Body of pancreas (tissue), 4 donors: Measurements from ENCODE around the gene PRR19. TPM values are rescaled to one million over a fixed set of nuclear protein-coding genes. Genes with fewer than 3 reads are reported as not detected.

Experiments
- ATAC-seq: fragments of 150-250 bp; one replicate; pipeline ENCODE4 v1.9.1; 2016
- DNase-seq, 4 donors: peaks; one replicate each; pipeline ENCODE4 v3.0.0-alpha.2; 2019
- H3K27ac ChIP-seq, 4 donors: fragments of 200-600 bp; sonication (generic); 1 replicate in 3 of 4; 2 replicates in 1 of 4; pipeline versions ENCODE4 v1.5.1 to v1.6.1; 2016 to 2019; ENCODE audit warnings: mild to moderate bottlenecking in 1 of 4, mixed read lengths in 1 of 4, moderate library complexity in 1 of 4
- H3K27me3 ChIP-seq, 2 donors: fragments of 200-600 bp; sonication (generic); one replicate each; pipeline ENCODE4 v1.6.0; 2016; ENCODE audit warnings: mild to moderate bottlenecking in 1 of 2
- H3K36me3 ChIP-seq, 2 donors: fragments of 200-600 bp; sonication (generic); replicated peaks in 1 of 2; 2 replicates each; pipeline ENCODE4 v1.5.1; 2016; ENCODE audit warnings: low read depth in 2 of 2; ENCODE audit not compliant: insufficient read depth in 1 of 2
- H3K4me1 ChIP-seq: fragments of 200-600 bp; sonication (generic); one replicate; pipeline ENCODE4 v1.6.0; 2016
- H3K4me3 ChIP-seq, 2 donors: fragments of 200-600 bp; sonication (generic); 1 replicate in 1 of 2; 2 replicates in 1 of 2; pipeline ENCODE4 v1.5.1; 2016 to 2019
- H3K9me3 ChIP-seq, 3 donors: fragments of 200-600 bp; sonication (generic); 1 replicate in 2 of 3; 2 replicates in 1 of 3; pipeline ENCODE4 v1.5.1; 2016
- POLR2A ChIP-seq, 3 donors: fragments of 450-650 bp; IDR thresholded peaks; one replicate each; pipeline ENCODE4 v1.6.1; 2016; ENCODE audit warnings: antibody characterized with exemption in 3 of 3, mild to moderate bottlenecking in 2 of 3
- WGBS, 2 donors: methylation state at CpG; one replicate each; pipeline ENCODE4 v1.1.5; 2017; 5-methylcytosine and 5-hydroxymethylcytosine counted together
- intact Hi-C: fragments of 100-400 bp; cut with DNase I; formaldehyde crosslinking; loops from one replicate; pipeline ENCODE4 v1.15.1; 2023
- total RNA-seq, 2 donors: library from RNA; depleted of rRNA; stranded (reverse); fragments of >200 nt; gene quantifications; one replicate each; pipeline ENCODE4 v1.1.0, GENCODE V29; 2016
- TF ChIP-seq, protein P1 (sequence below), 7 experiments: fragments of 450-650 bp in 4 of 7; fragments of 200-600 bp in 3 of 7; sonication (generic) in 3 of 7; IDR thresholded peaks; one replicate each; pipeline ENCODE4 v1.5.1; 2016 to 2019; ENCODE audit warnings: antibody characterized with exemption in 7 of 7

Gene PRR19
- total RNA-seq, 2 donors from 2014 or later, result 0.52 TPM; not detected in 1

DNA sequence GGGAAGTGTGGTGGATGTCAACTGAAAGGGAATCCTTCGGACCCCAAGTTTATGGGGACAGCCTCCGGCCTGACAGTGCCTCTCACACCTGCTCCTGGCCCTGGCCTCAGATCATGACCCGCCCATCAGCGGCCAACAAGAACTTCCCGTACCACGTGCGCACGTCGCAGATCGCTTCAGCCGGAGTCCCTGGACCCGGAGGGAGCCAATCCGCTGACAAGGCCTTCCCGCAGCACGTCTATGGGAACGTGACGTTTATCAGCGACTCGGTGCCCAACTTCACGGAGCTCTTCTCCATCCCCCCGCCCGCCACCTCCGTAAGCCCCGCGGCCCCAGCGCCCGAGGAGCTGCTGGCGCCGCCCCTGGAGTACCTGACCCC is 21.5 kb downstream of the PRR19 start:
- 36 to 64% methylated on average over 17 to 29 of the region's 29 CpGs for WGBS, 2 donors
- intact Hi-C loops, result no loop called here
- no peak for DNase-seq
- Histone ChIP-seq H3K36me3 (no peaks in the 10 kb centered on the region), H3K4me1 (peaks cover 37% of the 10 kb centered on the region), H3K4me3 (no peak overlapping the region), H3K27me3 (peaks cover 0 to 14% of the 10 kb centered on the region in 2 donors), H3K9me3 (no peaks in the 10 kb centered on the region), H3K27ac (no peak overlapping the region)
- TF ChIP-seq, protein P1, sequence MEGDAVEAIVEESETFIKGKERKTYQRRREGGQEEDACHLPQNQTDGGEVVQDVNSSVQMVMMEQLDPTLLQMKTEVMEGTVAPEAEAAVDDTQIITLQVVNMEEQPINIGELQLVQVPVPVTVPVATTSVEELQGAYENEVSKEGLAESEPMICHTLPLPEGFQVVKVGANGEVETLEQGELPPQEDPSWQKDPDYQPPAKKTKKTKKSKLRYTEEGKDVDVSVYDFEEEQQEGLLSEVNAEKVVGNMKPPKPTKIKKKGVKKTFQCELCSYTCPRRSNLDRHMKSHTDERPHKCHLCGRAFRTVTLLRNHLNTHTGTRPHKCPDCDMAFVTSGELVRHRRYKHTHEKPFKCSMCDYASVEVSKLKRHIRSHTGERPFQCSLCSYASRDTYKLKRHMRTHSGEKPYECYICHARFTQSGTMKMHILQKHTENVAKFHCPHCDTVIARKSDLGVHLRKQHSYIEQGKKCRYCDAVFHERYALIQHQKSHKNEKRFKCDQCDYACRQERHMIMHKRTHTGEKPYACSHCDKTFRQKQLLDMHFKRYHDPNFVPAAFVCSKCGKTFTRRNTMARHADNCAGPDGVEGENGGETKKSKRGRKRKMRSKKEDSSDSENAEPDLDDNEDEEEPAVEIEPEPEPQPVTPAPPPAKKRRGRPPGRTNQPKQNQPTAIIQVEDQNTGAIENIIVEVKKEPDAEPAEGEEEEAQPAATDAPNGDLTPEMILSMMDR (IDR thresholded peaks at IDR 0.05), result no peak
- no peak for TF ChIP-seq POLR2A (IDR thresholded peaks at IDR 0.05)
- ATAC-seq, result no peak

DNA sequence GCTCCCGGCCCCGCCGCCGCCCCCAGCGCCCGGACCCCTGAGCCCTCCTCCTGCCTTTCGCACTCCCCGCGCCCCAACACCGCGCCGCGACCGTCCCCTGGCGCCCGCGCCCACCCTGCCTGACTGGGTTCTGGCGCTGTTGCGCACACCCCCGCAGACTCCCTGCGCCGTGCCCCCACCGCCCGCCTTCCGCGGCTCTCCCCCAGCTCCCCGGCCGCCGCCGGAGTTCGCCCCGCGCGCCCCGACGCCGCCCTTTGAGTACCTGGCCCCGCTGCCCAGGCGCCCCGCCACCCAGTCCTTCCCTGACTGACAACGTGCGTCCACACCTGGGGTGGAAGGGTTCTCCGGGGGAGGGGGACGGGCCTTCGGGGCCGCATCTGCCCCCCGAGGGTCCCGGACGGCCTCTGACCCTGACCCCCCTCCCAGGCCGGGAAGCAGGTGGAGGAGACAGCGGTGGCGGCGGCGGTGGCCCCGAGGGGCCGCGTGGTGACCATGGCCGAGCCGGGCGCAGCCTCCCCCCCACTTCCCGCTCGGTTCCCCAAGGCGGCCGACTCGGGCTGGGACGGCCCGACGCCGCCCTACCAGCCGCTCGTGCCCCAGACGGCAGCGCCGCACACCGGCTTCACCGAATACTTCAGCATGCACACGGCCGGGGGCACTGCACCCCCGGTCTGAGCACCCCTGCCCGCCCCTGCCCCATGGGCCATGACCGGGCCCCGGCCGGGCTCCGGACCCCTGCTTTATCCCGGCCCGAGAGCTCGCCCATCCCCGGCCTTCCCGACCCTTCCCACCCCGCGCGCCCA is 22.1 kb downstream of the PRR19 start:
- Histone ChIP-seq H3K9me3 (no peaks in the 10 kb centered on the region), H3K4me1 (peaks cover 37% of the 10 kb centered on the region), H3K4me3 (no peak overlapping the region), H3K36me3 (no peaks in the 10 kb centered on the region), H3K27me3 (peaks cover 0 to 14% of the 10 kb centered on the region in 2 donors), H3K27ac (no peak overlapping the region)
- TF ChIP-seq POLR2A (IDR thresholded peaks at IDR 0.05), result no peak
- TF ChIP-seq, protein P1 (IDR thresholded peaks at IDR 0.05), result peak in 1 of 7 experiments; percentile 22
- intact Hi-C loops, result no loop called here
- ATAC-seq (no peak), DNase-seq (peak; percentile 15 to 34 (median 26))
- WGBS, 2 donors, result 4% methylated on average over 55 of the region's 92 CpGs; no CpG with 5 or more reads in 1 of the 2 donors

DNA sequence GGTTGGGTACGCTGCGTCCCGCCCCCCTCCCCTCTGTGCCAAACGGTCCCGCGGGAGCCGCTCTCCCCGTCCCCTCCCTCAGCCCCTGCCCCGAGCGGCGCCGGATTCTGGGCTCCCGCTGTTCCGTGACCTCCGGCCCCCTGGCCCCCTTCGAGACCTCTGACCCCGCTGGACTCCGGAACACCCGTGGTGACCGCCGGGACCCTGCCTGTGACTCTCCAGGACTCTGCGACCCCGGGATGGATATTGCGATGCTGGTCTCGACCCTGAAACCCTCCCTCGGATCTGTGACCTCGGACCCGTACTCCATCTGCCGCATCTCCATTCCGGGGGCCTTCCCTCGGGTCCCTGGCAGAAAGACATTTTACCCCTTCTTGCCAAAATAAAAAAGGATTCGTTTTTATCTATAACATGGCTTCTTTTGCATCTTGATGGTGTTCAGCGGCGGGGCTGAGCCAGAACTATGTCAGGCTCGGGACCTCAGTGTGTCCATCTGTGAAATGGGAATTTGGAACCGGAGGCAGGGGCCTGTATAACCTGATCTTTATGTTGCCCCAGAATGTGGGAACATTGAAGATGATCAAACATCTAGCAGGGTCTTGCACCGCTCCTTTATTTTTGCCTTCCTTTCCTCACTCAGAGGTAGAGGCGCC is 22.8 kb downstream of the PRR19 start:
- Histone ChIP-seq H3K27ac (no peak overlapping the region), H3K4me1 (peaks cover 37% of the 10 kb centered on the region), H3K27me3 (peaks cover 0 to 14% of the 10 kb centered on the region in 2 donors), H3K36me3 (no peaks in the 10 kb centered on the region), H3K9me3 (no peaks in the 10 kb centered on the region), H3K4me3 (no peak overlapping the region)
- 2 to 4% methylated on average over 14 to 32 of the region's 38 CpGs for WGBS, 2 donors
- intact Hi-C loops, result no loop called here
- peak in 1 of 4 donors; percentile 29 for DNase-seq
- TF ChIP-seq, protein P1 (IDR thresholded peaks at IDR 0.05), result no peak
- no peak for TF ChIP-seq POLR2A (IDR thresholded peaks at IDR 0.05)
- ATAC-seq, result no peak

DNA sequence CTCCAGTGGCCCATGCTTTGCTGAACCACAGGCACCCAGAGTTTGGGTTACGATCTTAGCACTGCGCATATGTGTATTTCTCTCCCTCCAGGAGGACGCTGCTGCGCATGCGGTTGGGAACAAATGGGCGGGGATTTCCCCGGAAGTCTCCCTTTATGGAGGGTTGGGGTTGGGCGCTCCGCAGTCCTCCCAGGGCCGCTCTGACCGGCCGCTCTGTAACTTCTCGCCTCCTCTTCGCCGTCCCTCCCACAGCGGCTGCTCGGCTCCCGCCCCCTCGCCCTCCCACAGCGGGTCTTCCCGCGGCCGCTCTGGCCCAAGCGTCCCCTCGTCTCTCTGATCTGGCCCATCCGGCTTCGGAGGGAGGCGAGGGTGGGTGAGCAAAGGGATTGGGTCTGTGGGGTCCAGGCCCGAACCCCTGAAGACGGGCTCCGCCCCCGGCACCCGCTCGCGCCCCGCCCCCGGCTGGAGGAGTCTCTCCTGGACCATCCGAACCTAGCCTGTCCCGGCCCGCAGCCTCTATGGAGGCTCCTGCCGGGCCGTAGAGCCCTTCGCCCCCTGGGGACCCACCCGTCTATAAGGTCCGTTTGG is 23.5 kb downstream of the PRR19 start, which contains the start of gene MEGF8:
Gene MEGF8, plus strand, starts transcription at position 328 of the 588 bp plus-strand sequence. CDS start 609 bp downstream, outside the sequence.
- 0% methylated on average over 8 to 41 of the region's 45 CpGs for WGBS, 2 donors
- Histone ChIP-seq H3K9me3 (no peaks in the 10 kb centered on the region), H3K27me3 (peaks cover 0 to 14% of the 10 kb centered on the region in 2 donors), H3K4me1 (peaks cover 37% of the 10 kb centered on the region), H3K4me3 (peak within 1 kb of the TSS; percentile 71 to 72), H3K36me3 (no peaks in the 10 kb centered on the region), H3K27ac (peak within 1 kb of the TSS; percentile 20 to 72 (median 62))
- TF ChIP-seq, protein P1 (IDR thresholded peaks at IDR 0.05), result peak; percentile 64 to 98 (median 94)
- TF ChIP-seq POLR2A (IDR thresholded peaks at IDR 0.05), result peak; percentile 49 to 84 (median 82)
- DNase-seq (peak; percentile 98 to 99 (median 98)), ATAC-seq (peak; percentile 97)
- intact Hi-C loops, result no loop called here
